Measurements from ENCODE around the gene MXRA7.
A peak's percentile ranks its signal among the peaks of the same experiment; 100 is the strongest.

MXRA7 gene

DNA sequence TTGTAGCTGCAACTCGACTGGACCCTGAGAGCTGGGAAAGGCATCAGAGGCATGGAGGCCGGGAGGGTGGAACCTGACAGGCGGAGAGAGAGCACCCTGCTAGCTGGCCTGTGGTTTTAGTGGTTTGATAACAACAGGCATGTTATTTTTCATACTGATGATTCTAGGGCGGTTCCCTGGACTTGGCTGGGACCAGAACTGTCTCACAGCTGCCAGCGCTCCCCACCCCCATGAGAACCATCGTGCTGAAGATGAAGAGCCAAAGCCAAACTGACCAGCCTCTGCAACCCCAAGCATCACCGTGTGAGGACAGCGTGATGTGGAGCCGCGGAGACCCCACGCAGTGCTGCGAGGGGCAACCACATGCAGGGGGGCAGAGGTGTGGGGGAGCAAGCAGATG lies 28.5 kb downstream of the MXRA7 start:
- no peak for DNase-seq (ENCODE audit: low spot score)
- TF ChIP-seq, protein P1, sequence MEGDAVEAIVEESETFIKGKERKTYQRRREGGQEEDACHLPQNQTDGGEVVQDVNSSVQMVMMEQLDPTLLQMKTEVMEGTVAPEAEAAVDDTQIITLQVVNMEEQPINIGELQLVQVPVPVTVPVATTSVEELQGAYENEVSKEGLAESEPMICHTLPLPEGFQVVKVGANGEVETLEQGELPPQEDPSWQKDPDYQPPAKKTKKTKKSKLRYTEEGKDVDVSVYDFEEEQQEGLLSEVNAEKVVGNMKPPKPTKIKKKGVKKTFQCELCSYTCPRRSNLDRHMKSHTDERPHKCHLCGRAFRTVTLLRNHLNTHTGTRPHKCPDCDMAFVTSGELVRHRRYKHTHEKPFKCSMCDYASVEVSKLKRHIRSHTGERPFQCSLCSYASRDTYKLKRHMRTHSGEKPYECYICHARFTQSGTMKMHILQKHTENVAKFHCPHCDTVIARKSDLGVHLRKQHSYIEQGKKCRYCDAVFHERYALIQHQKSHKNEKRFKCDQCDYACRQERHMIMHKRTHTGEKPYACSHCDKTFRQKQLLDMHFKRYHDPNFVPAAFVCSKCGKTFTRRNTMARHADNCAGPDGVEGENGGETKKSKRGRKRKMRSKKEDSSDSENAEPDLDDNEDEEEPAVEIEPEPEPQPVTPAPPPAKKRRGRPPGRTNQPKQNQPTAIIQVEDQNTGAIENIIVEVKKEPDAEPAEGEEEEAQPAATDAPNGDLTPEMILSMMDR (conservative IDR thresholded peaks at IDR 0.05; ENCODE audit: low read depth), result no peak
- POLR2A ChIA-PET (ENCODE audit: low non-redundant PET), result no interaction called here
- peak overlapping the region; percentile 28; the same call in 1 of the 2 replicates for H3K27ac ChIP-seq
- CTCF ChIA-PET, result interaction anchor here (1.0 to 1.7 kb wide), 4 partner anchors 26 to 159 kb away, joined by 3 to 18 read pairs (median 6); partner anchors contain the start of gene ST6GALNAC2

DNA sequence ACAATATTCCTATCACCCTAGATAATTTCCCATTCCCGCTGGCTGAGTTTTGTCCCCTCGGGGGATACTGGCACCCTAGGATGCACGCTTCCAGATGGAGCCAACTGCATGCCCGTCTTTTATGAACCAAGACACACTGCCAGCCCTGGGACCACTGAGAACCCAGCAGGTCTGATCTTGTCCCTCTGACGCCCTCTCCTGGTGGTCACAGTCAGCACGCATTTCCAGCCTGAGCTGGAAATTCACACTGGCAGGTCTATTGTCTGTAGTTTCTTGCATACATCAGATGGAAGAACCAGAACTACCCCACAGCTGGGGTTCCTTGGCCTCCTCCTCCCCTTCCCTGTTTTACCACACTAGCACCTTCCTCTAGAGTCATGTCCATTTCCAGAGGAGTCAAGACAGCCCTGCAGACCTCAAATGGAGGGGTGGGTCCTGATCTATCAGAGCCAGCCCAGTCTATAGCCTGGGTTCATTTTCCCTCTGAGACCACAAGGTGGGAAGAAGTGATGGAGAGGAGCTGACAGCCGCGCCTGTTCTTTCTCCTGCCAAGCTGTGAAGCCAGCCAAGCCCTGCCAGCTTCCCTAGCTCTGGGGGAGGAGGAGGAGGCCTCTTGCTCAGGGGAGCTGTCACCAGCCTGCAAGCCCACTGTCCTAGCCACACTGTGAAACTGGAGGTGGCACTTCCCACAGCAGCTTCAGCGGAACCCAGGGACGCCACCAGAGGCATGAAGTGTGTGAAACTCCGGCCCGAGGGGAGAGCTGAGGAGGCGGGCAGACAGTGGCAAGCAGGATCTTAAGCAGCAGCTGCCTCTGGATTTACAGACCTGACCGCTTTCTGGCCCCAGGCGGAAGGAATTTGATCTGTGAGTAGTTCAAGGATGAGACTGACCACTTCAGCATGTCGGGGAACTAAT lies 29.3 kb downstream of the MXRA7 start:
- CTCF ChIA-PET, result interaction anchor here (0.5 to 1.7 kb wide), 18 partner anchors 8 to 1533 kb away, joined by 3 to 18 read pairs (median 4); partner anchors contain the start of gene ST6GALNAC2
- H3K27ac ChIP-seq, result peak overlapping the region; percentile 28
- peak; percentile 51 for DNase-seq (ENCODE audit: low spot score)
- TF ChIP-seq, protein P1 (conservative IDR thresholded peaks at IDR 0.05; ENCODE audit: low read depth), result peak; percentile 79
- POLR2A ChIA-PET (ENCODE audit: low non-redundant PET), result no interaction called here

DNA sequence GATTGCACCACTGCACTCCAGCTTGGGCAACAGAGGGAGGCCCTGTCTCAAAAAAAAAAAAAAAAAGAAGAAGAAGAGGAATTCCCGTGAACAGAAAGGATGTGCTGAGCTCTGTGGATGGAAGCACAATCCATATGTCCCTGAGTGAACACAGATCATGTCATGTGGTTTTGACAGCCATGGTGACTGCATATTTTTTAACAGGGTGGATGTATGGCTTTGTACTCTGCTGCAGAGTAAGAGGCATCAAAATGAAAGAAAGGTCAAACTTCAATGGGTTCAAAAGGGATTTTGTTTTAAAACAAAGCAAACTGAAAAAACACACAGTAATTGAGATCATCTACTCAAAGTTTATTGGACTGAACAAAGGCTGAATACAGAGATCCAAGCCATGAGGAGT lies 31.5 kb downstream of the MXRA7 start:
- POLR2A ChIA-PET (ENCODE audit: low non-redundant PET), result no interaction called here
- TF ChIP-seq, protein P1 (conservative IDR thresholded peaks at IDR 0.05; ENCODE audit: low read depth), result no peak
- CTCF ChIA-PET, result interaction anchor here (0.6 to 1.1 kb wide), 2 partner anchors 44 to 55 kb away, joined by 3 to 4 read pairs; no protein-coding TSS in a partner anchor
- H3K27ac ChIP-seq, result no peak overlapping the region
- no peak for DNase-seq (ENCODE audit: low spot score)

DNA sequence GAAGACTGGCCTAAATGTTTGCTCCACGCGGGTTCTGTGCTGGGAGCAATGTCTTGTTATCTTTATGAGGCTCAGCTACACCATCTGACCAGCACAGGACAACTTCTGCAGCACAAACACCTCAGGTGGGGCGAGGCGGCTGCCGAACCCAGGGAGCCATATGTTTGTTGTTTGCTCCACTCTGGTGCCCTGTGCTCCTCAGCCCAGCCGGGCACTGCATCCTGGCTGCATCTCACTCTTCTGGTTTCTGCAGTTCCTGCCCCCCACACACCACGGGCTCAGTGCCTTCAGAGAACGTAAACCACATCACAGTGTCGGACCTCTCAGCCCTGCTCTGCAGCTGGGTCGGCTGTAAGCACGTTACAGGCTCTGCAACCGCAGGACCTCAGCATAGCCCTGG lies 32.4 kb downstream of the MXRA7 start:
- TF ChIP-seq, protein P1 (conservative IDR thresholded peaks at IDR 0.05; ENCODE audit: low read depth), result no peak
- ChIA-PET CTCF (interaction anchor here (1.1 kb wide), 1 partner anchor 54 kb away, joined by 4 read pairs; no protein-coding TSS in a partner anchor), POLR2A (ENCODE audit: low non-redundant PET) (no interaction called here)
- H3K27ac ChIP-seq, result no peak overlapping the region
- DNase-seq (ENCODE audit: low spot score), result no peak

DNA sequence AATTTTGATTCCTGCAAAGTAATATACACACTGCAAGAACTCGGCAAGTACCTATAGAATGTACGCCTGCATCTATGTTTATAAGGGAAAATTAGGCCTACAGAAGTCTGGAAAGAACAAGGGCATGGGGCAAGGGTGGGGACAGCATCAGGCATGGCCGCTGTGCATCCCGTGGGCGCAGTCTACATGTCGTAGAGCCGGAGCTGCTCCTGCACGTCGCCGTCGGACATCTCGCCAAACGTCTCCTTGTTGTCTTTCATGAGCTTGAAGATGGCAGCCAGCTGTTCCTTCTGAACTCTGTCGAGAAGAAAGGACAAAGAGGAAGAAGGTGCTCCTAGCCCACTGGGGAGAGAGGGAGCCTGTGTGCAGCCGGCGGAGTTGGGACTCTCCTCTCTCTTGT lies 33.4 kb downstream of the MXRA7 start:
- CTCF ChIA-PET, result no interaction called here
- TF ChIP-seq, protein P1 (conservative IDR thresholded peaks at IDR 0.05; ENCODE audit: low read depth), result no peak
- POLR2A ChIA-PET (ENCODE audit: low non-redundant PET), result no interaction called here
- DNase-seq (ENCODE audit: low spot score), result no peak
- H3K27ac ChIP-seq, result no peak overlapping the region

DNA sequence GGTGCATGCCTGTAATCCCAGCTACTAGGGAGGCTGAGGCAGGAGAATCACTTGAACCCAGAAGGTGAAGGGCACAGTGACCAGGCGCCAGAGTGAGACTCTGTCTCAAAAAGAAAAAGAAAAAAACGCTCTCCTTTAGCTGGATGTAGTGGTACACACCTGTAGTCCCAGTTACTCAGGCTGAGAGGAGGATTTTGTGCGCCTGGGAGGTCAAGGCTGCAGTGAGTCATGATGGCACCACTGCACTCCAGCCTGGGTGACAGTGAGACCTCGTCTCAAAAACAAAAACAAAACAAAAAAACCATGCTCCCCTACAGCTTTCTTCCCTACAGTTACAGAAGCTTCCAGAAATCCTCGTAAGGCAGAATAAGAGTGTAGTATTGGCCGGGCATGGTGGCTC lies 34.1 kb downstream of the MXRA7 start:
- POLR2A ChIA-PET (ENCODE audit: low non-redundant PET), result no interaction called here
- CTCF ChIA-PET, result interaction anchor here (0.6 kb wide), 1 partner anchor 60 kb away, joined by 3 read pairs; no protein-coding TSS in a partner anchor
- no peak for DNase-seq (ENCODE audit: low spot score)
- no peak overlapping the region for H3K27ac ChIP-seq
- TF ChIP-seq, protein P1 (conservative IDR thresholded peaks at IDR 0.05; ENCODE audit: low read depth), result no peak
